Measurements from ENCODE around the gene TNFSF15.
"Not testable (repeated sequence)": the region's sequence is repeated elsewhere in the genome, so short reads cannot be mapped to it uniquely, and the experiment has no call there.

Gene TNFSF15

GRCh38 chr9:114745879-114746550 is 59.8 kb downstream of the TNFSF15 start:
- DNase-seq, result no peak

GRCh38 chr9:114745108-114745848 is 60.6 kb downstream of the TNFSF15 start:
- no peak for DNase-seq

- DNase-seq, result no peak
Measured at GRCh38 chr9:114743446-114743845, 62.4 kb downstream of the TNFSF15 start.

DNA sequence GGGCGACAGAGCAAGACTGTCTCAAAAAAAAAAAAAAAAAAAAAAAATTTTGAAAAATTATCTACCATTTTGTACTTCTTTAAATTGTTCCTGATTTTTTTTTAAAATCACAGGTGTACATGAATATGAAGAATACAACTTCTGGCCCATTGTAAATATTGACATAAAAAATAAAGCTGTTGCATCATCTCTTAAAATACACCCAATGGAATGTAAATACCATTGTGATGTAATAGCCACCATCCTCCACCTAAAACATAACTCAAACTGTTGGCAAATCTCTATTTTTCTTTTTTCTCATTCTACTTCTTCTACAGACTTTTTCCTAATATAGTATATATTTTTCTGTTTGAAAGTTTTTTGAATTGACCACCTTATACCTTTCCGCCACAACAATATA is 62.9 kb downstream of the TNFSF15 start:
- no peak for DNase-seq

DNA sequence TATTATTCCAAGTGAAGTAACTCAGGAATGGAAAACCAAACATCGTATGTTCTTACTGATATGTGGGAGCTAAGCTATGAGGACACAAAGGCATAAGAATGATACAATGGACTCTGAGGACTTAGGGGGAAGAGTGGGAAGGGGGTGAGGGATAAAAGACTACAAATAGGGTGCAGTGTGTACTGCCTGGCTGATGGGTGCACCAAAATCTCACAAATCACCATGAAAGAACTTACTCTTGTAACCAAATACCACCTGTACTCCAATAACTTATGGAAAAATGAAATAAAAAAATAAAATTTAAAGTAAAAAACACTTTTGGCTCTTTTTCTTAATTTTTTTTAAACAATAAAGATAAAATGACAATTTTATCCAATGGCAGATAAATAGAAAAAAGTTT is 64.3 kb downstream of the TNFSF15 start:
- not testable (repeated sequence) for DNase-seq

DNA sequence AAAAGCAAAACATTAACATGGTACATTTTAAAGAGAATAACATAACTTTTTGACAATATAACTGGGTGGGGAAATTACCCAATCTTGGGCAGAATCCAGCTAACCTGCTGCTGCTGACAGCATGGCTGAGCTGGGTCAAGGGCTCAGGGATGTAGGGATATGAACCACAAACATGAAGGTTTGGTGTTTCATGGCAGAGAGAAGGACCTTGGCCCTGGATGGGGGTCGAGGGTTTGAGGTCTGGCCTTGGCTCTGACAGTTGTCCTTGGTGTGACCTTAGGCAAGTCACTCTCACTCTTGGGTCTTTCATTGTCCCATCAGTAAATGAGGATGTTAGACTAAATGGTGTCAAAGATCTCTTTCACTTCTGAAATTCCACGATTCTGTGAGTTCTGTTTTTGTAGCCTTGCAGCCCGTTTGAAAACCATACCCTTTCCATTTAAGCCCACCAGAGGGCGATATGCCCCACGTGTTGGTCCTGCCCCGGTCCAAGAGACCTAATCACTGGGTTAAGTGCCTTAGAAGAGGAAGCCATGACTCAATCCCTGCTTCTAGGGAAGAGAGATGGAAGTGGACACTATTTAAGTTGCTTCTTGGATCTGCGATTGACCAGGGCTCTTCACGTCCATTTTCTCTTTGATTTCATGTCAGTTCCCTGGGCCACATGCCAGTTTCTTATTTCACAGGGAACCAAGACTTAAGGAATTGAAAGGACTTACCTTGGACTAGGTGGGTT is 67.1 kb downstream of the TNFSF15 start:
- DNase-seq, result peak; percentile 86

- DNase-seq, result no peak
Measured at GRCh38 chr9:114737847-114738246, 68.0 kb downstream of the TNFSF15 start.

DNA sequence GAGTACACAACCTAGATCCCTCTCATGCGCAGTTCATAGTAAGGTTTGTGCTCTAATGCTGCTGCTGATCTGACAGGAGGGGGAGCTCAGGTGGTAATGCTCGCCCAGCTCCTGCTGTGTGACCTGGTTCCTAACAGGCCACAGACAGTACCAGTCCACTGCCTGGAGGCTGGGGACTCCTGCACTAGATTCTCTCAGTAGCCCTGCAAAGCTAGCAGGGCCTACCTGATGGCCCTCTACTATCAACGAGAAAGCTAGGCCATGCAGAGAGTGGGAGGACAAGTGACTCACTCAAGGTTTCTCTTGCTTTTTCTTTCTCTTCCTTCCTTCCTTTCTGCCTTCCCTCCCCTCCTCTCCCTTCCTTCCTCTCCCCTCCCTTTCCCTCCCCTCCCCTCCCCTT is 68.7 kb downstream of the TNFSF15 start:
- DNase-seq, result no peak

GRCh38 chr9:114735704-114736103 is 70.1 kb downstream of the TNFSF15 start:
- peak; percentile 61 for DNase-seq

- DNase-seq, result not testable (repeated sequence)
Measured at GRCh38 chr9:114735139-114735538, 70.7 kb downstream of the TNFSF15 start.
